Smooth muscle cell (in vitro differentiated cells): ENCODE measurements around the gene PRTG. TPM values are rescaled to one million over a fixed set of nuclear protein-coding genes. Genes with fewer than 3 reads are reported as not detected.

Experiments used
- DNase-seq: peaks from one replicate; lab custom pipeline; 2025; ENCODE audit not compliant: unreplicated experiment; lab: John Stamatoyannopoulos, UW
- H2AFZ ChIP-seq: fragments of 200-600 bp; sonication (generic); 2 replicates; pipeline ENCODE4 v1.6.0; 2016; ENCODE audit warnings: antibody characterized with exemption, low read depth, mild to moderate bottlenecking
- H3F3A ChIP-seq: fragments of 200-600 bp; sonication (generic); 2 replicates; pipeline ENCODE4 v1.6.0; 2017; ENCODE audit warnings: antibody characterized with exemption, low read depth
- H3K27ac ChIP-seq: fragments of 200-600 bp; sonication (generic); 2 replicates; pipeline ENCODE4 v1.5.1; 2016; ENCODE audit warnings: low read depth, mild to moderate bottlenecking
- H3K27me3 ChIP-seq: fragments of 200-600 bp; sonication (generic); 2 replicates; pipeline ENCODE4 v1.6.1; 2016; ENCODE audit warnings: low read depth, mild to moderate bottlenecking
- H3K36me3 ChIP-seq: fragments of 200-600 bp; sonication (generic); 2 replicates; pipeline ENCODE4 v1.5.1; 2016; ENCODE audit warnings: low read depth
- H3K4me1 ChIP-seq: fragments of 200-600 bp; sonication (generic); 2 replicates; pipeline ENCODE4 v1.5.1; 2016; ENCODE audit warnings: low read depth
- H3K4me2 ChIP-seq: fragments of 200-600 bp; sonication (generic); 2 replicates; pipeline ENCODE4 v1.6.0; 2016; ENCODE audit warnings: mild to moderate bottlenecking
- H3K4me3 ChIP-seq: fragments of 200-600 bp; sonication (generic); 2 replicates; pipeline ENCODE4 v1.5.1; 2016; ENCODE audit warnings: mild to moderate bottlenecking
- H3K79me2 ChIP-seq: fragments of 200-600 bp; sonication (generic); 2 replicates; pipeline ENCODE4 v1.6.0; 2016; ENCODE audit warnings: low read depth, mild to moderate bottlenecking
- H3K9ac ChIP-seq: fragments of 200-600 bp; sonication (generic); 2 replicates; pipeline ENCODE4 v1.6.0; 2016; ENCODE audit warnings: low read depth
- H3K9me3 ChIP-seq: fragments of 200-600 bp; sonication (generic); replicated peaks from 2 replicates; pipeline ENCODE4 v1.5.1; 2016; ENCODE audit warnings: low read depth
- H4K20me1 ChIP-seq: fragments of 200-600 bp; sonication (generic); 2 replicates; pipeline ENCODE4 v1.6.0; 2016; ENCODE audit warnings: low read depth
- CTCF ChIP-seq: fragments of 200-600 bp; sonication (generic); IDR thresholded peaks from 2 replicates; pipeline ENCODE4 v1.5.1; 2017; ENCODE audit warnings: borderline replicate concordance, mild to moderate bottlenecking, antibody characterized with exemption; ENCODE audit not compliant: insufficient read depth, poor library complexity, severe bottlenecking
- WGBS: methylation state at CpG from one replicate; pipeline ENCODE4 v1.1.7; 2016; ENCODE audit warnings: low lambda C conversion rate; 5-methylcytosine and 5-hydroxymethylcytosine counted together
- polyA plus RNA-seq: library from polyadenylated mRNA; unstranded; fragments of >200 nt; fragmentation: Nextera tagmentation; extraction: Ambion mirVana; gene quantifications from 2 replicates; pipeline ENCODE4 v1.2.1, GENCODE V29; 2016
- total RNA-seq: library from RNA; depleted of rRNA; stranded (reverse); fragments of >200 nt; gene quantifications from 2 replicates; pipeline ENCODE4 v1.2.3, GENCODE V29; 2014

The PRTG gene
- total and polyA plus RNA-seq, 2 experiments from 2014 or later, result 2.4 to 17.2 TPM

GRCh38 chr15:55780292-55780691, 37.3 kb upstream of the PRTG start:
- no peaks in the 10 kb centered on the region for H3K9me3 ChIP-seq
- H3K9ac ChIP-seq, result no peak overlapping the region
- peaks cover 3% of the 10 kb centered on the region for H3K27me3 ChIP-seq
- H3K4me1 ChIP-seq, result peaks cover 9% of the 10 kb centered on the region
- H3K27ac ChIP-seq, result no peak overlapping the region
- TF ChIP-seq CTCF, result no peak
- H3F3A ChIP-seq, result peaks cover 7% of the 10 kb centered on the region
- no peaks in the 10 kb centered on the region for H4K20me1 ChIP-seq
- H2AFZ ChIP-seq, result no peak overlapping the region
- H3K4me3 ChIP-seq, result no peak overlapping the region
- H3K79me2 ChIP-seq, result no peaks in the 10 kb centered on the region
- no peak overlapping the region for H3K4me2 ChIP-seq
- no peaks in the 10 kb centered on the region for H3K36me3 ChIP-seq
- DNase-seq, result no peak
- WGBS, result 65% methylated on average over 2 of the region's 2 CpGs

GRCh38 chr15:55778932-55779331, 36.0 kb upstream of the PRTG start:
- Histone ChIP-seq H3F3A (peaks cover 4% of the 10 kb centered on the region), H2AFZ (no peak overlapping the region), H3K9me3 (no peaks in the 10 kb centered on the region), H3K27me3 (peaks cover 3% of the 10 kb centered on the region), H3K4me2 (no peak overlapping the region), H3K4me3 (no peak overlapping the region), H3K79me2 (no peaks in the 10 kb centered on the region), H3K4me1 (peaks cover 10% of the 10 kb centered on the region), H3K27ac (no peak overlapping the region), H3K36me3 (no peaks in the 10 kb centered on the region), H3K9ac (no peak overlapping the region), H4K20me1 (no peaks in the 10 kb centered on the region)
- TF ChIP-seq CTCF, result no peak
- 85% methylated on average over 3 of the region's 3 CpGs for WGBS
- DNase-seq, result no peak

GRCh38 chr15:55775316-55775715, 32.4 kb upstream of the PRTG start:
- H3K79me2 ChIP-seq, result no peaks in the 10 kb centered on the region
- H3F3A ChIP-seq, result no peaks in the 10 kb centered on the region
- H3K4me1 ChIP-seq, result peaks cover 12% of the 10 kb centered on the region
- H3K4me3 ChIP-seq, result no peak overlapping the region
- no peak overlapping the region for H2AFZ ChIP-seq
- no peak for DNase-seq
- no peak overlapping the region for H3K4me2 ChIP-seq
- no peak overlapping the region for H3K27ac ChIP-seq
- no peak overlapping the region for H3K9ac ChIP-seq
- H3K27me3 ChIP-seq, result peaks cover 3% of the 10 kb centered on the region
- no peak for TF ChIP-seq CTCF
- H4K20me1 ChIP-seq, result no peaks in the 10 kb centered on the region
- H3K36me3 ChIP-seq, result no peaks in the 10 kb centered on the region
- 37% methylated on average over 4 of the region's 4 CpGs for WGBS
- no peaks in the 10 kb centered on the region for H3K9me3 ChIP-seq
